ENCODE results near the gene PAOX.

PAOX gene

DNA sequence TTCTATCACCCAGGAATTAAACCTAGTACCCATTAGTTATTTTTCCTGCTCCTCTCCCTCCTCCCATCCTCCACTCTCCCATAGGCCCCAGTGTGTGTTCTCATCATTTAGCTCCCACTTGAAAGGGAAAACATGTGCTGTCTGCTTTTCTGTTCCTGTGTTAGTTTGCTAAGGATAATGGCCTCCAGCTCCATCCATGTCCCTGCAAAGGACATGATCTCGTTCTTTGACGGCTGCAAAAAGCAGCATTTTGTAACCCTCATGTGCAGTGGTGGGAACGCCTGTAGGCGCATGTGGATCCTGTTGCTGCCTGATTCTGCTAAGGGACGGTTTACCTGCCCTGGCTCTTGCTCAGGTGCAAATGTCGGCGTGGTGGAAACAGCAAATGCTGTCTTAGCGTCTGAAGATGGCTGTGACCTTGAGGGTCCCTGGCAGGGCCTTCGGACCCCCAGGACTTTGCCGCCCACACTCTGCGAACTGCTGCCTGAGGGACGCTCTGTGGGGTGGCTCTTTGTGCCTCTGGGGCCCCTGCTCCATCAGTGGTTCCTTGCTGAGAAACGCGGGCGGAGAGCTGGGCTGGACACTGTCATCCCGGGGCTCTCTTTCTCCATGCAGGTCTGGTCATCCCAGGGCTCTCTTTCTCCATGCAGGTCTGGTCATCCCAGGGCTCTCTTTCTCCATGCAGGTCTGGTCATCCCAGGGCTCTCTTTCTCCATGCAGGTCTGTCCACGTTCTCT lies 9.3 kb downstream of the PAOX start:
- no peak for DNase-seq

DNA sequence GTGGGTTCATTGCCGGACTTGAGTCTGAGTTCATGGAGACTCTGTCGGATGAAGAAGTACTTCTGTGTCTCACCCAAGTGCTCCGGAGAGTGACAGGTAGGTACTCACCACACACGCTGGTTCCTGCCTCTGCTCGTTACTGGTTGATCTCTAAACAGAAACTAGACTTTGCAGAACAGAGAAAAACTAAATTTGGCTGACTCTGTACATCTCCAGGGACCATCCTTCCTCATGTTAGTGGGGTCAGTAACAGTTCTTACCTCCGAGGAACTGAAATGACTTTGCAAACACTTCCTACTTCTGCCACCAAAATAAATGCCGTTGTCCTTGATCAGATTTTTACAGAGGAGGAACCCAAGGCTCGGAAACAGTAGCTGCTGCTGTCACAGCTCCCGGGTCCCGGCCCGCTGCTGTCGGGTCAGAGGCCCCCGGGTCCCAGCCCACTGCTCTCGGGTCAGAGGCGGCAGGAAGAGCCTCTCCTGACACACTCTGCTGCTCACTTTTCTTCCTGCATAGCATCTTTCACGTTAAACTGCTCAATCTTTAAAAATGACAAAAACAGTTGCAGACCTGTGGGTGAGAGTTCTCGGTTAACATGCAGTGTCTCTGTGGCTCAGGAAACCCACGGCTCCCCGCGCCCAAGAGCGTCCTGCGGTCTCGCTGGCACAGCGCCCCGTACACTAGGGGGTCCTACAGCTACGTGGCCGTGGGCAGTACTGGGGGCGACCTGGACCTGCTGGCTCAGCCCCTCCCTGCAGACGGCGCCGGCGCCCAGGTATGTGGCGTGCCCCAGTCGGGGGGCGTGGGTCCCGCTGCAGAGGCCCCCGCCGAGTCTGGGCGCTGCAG lies 10.1 kb downstream of the PAOX start:
- peak in 1 of 2 donors; percentile 36 for DNase-seq

DNA sequence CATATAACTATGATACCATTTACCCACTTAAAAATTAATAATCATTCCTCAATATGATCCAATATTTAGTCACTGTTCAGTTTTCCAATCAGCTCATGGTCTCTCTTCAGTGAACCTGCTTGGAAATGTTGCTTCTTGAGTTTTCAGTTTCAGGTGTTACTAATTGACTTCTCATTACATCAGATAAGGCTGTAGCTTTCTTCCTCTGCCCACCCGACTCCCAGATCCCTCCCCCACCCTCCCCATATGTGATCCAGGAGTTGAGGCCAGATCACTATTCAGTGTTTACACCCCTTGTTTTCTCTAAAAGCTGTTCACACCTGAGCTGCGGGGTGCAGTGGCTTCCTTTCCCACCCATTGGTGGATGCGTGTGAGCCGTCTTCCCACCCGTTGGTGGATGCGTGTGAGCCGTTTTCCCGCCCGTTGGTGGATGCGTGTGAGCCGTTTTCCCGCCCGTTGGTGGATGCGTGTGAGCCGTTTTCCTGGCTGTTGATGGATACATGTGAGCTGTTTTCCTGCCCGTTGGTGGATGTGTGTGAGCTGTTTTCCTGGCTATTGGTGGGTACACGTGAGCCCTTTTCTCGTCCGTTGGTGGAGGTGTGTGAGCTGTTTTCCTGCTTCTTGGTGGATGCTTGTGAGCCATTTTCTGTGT lies 11.7 kb downstream of the PAOX start:
- DNase-seq, result no peak

DNA sequence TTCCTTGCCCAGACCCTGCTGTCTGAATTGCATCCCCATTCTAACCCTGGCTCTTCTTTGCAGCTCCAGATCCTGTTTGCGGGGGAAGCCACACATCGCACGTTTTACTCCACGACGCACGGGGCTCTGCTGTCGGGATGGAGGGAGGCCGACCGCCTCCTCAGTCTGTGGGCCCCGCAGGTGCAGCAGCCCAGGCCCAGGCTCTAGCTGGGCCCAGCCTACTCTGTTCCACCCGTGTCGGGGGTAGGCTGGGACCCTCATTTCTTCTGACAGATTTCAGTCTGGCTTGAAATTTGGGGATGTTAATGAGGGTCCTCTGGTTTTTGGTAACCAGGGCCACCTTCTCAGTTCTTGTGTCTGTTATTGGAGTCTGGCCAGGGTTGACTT lies 12.2 kb downstream of the PAOX start:
- DNase-seq, result no peak

DNA sequence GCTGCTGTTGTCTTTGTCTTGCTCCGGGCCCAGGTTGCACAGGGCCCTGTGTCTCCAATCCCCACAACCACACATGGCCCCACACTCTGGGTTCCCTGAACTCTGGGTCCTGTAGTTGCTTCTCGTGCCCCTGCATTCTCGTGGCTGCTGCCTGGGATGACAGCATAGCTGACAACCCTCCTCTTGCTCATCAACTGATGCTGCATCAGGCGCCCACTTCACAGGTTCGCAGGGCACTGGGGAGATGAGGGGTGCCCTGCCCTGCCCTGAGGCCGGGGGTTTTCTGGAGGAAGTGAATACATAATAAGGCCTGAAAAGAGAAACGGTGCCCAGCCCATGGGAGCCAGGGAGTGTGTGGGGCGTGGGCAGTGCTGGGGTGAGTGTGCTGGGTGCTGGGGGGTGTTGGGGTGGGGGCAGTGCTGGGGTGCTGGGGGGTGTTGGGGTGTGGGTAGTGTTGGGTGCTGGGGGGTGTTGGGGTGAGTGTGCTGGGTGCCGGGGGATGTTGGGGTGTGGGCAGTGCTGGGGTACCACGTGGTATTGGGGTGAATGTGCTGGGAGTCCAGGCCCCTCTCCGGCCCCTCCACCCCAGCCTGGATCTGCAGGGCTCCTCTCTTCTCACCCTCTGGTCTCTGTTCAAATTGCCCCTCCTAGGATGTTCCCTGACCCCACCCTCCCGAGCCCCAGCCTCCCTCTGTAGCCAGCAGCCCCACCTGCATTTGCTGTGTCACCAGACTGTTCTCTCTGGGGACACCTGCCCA lies 12.9 kb downstream of the PAOX start:
- no peak for DNase-seq

DNA sequence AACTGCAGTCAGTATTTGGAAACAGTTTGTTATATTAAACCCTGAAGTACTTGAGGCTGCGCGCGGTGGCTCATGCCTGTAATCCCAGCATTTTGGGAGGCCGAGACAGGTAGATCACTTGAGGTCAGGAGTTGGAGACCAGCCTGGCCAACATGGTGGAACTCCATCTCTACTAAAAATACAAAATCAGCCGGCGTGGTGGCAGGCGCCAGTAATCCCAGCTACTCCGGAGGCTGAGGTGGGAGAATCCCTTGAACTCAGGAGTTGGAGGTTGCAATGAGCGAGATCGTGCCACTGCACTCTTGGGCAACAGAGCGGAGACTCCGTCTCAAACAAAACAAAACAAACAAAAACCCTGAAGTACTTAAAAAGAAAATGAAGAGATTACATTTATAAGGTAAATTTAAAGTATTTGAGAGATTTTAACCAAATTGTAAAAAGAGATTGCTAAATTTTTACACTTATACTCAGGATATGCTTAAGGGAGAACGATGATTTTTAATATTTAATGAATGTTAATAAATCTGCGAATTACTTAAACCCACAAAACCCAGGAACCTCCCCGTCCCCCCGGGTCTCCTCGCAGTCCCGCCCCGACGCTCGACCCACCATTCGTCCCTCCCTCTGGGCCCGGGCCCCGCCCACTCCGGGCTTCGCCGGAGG lies 14.5 kb downstream of the PAOX start:
- peak in 1 of 2 donors; percentile 93 for DNase-seq

DNA sequence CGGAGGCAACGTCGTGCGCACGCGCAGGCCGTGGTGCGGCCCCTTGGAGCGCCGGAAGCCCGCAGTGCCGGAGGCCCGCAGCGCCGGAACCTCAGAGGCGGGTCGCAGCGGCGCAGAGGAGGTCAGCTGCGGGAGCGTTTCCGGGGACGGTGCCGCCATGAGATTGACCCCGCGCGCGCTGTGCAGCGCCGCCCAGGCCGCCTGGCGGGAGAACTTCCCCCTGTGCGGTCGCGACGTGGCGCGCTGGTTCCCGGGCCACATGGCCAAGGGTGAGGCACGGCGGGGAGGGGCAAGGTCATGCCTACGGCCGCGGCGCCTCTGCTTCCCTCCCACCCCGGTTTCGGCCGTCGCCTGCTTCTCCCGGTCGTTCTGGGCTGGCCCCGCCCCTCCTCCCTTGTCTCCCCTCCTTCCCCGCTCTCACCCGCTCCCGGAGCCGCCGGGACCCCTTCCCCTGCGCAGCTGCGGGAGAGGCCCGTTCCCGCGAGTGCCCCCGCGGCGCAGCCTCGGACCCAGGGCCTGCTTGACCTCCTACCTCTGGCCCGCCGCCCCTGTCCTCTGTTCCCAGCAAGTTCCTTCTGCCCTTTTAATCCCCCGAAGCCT lies 15.1 kb downstream of the PAOX start, which contains the start of gene MTG1:
MTG1 (plus strand) TSS at position 94 of the 600 bp plus-strand sequence; CDS start at position 158, 64 bp downstream.
- DNase-seq, result peak in 1 of 2 donors; percentile 92

DNA sequence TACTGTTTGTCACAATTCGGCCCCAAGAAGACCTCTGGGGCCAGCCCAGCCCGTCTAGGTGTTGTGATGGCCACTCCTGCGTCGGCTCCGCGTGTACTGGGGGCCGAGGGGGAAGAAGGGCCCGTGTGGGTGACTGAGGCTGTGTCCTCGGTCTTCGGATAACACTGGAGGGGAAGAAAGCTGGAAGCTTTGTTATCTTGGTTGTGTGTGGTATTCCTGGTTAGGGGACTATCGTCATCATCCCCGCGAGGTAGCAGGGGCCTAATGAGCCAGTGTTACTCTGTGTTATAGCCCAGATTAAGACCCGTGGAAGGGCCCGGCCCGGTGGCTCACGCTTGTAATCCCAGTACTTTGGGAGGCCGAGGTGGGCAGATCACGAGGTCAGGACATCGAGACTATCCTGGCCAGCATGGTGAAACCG lies 15.7 kb downstream of the PAOX start:
- no peak for DNase-seq

DNA sequence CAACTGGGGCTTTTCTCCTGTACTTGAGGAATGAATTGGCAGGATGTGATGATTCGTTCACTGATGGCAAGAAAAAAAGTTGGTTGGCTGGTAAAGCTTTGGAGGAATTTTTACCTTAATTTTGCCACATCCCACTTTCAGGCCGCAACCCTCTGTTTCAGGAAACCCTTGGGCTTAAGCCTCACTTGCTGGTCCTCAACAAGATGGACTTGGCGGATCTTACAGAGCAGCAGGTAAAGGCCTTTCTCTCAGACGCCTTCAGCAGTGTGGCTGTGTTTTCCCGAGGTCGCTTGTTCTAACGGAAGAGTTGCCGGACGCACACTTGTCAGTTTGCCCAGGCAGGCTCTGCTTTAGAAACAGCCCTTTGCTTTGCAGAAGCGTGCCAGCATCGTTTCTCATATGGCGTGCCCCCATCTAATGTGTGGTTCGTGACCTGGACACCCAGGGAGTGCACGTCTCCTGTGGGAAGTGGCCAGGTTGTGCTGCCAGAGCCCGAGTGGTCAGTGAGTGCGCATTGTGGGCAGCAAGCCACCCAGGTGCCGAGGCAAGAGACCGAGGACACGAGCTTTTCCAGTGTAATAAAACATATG lies 17.1 kb downstream of the PAOX start:
- no peak for DNase-seq

DNA sequence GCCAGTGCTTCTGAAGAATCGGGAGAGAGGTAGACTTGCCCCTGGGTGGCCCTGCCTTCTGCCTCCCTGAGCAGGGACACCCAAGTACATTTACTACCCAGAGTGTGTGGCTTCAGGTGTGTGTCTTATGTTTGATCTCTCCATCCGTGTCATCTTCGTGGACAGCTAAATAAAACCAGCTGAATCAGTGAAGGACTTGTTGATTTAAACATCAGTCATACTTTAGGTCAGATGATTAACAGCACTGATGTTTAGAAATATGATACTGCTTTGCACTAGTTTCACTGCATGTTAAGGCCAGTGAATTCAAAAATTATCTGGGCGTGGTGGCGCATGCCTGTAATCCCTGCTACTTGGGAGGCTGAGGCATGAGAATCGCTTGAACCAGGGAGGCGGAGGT lies 18.9 kb downstream of the PAOX start:
- DNase-seq, result no peak

DNA sequence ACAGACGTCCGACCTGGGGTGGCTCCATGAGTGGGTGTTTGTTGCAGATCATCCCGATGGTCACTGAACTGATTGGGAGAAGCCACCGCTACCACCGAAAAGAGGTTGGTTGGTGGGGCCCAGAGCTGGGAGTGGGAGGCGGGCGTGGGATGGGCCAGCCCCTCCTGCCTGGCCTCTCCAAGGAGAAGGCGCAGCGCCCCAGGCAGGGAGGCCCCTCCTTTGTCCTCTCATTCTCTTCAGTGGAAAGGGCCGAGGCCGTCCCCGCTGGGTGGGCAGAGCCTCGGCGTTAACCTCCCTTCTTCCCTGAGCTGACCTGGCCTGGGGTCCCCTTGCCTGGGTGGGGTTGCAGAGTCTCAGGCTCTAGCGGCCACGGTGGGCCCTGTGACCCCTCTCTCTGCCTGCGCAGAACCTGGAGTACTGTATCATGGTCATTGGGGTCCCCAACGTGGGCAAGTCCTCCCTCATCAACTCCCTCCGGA lies 20.1 kb downstream of the PAOX start:
- no peak for DNase-seq

DNA sequence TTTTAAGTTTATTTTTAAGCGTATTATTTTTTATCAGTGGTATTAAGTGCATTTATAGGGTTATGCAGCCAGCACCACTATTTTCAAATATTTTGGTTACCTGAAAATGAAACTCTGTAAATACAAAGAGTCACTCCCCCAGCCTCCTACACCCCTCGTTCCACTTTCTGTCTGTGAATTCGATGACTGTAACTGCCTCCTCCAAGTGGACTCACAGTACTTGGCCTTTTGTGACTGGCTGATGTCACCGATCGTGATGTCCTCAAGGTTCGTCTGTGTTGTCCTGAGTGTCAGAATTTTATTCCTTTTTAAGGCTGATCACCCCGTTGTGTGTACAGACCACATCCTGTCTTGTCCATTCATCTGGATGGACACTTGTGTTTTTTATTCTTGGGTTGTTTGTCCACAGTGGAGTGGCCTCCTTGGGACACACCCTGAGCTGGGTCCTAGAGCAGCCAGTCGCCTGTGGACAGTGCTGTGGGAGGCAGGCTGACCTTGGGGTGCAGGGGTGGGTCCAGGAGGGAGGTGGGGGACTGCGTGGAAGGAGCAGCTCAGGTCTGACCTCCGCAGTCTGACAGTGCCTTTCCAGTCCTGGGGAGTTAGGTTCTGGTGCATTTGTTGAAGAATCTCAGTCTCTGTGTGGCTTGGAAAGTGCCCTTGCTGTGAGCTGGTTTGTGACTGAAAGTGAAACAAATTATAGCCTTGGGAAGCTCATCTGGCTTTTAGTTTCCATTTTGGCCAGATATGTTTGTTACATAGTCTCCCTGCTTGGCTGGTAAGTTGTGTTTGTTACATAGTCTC lies 21.8 kb downstream of the PAOX start:
- no peak for DNase-seq

DNA sequence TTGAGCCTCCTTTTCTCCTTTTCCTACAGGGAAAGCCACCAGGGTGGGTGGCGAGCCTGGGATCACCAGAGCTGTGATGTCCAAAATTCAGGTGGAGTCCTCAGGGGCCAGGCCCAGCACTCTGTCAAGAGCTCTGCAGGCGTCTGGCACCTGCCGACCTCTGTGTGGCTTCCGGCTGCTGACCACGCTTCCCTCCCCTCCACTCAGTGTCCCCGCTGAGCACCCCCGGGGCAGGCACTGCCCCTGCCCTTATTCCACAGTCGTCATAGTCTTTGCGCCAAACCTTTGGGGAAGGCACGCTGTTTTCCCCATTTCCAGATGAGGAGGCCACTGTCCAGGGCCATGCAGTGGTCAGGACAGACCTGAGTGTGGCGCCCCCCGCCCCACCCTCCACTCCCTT lies 22.4 kb downstream of the PAOX start:
- DNase-seq, result no peak

DNA sequence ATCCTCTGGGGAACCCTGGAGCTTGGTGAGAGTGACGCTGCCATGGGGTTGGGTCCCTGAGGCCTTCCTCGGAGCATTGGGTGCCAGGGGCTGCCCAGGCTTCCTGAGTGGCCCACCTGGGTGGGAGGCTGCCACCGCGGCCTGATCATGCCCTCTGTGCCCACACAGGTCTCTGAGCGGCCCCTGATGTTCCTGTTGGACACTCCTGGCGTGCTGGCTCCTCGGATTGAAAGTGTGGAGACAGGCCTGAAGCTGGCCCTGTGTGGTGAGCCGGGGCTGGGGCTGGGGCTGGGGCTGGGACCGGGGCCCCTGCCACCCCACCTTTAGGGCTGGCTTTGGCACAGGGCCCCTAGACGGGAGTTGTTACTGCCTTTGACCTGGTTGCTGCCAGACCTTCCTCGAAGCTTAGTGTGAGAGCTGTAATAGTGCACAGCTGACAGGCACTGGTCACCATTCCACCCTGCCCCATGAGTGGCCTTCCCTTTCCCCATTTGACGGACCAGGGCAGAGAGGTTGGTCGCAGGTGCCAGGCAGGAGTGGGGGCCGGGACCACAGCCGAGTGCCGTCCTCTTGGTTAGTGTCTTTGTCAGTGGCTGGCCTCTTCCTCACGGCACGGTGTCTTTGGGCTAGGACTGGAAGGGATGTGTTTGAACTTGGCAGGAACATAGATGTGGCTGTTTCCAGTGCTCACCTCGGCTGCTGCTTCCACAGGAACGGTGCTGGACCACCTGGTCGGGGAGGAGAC lies 23.1 kb downstream of the PAOX start:
- no peak for DNase-seq

DNA sequence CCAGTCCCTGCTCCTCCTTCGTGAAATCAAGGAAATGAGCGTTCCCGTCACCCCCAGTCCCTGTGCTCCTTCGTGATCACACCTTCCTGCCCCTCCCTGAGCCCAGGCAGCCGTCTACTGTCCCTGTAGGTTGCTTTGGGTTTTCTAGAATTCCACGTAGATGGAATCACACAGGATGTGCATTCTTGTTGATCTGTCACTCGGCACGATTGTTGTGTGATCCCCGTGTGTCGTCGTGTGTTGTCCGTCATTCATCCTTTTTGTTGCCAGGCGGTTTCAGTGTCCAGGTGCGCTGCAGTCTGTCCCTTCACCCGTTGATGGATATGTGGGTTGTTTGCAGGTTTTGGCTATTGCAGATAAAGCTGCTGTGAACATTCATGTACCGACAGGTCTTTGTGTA lies 24.3 kb downstream of the PAOX start:
- no peak for DNase-seq

DNA sequence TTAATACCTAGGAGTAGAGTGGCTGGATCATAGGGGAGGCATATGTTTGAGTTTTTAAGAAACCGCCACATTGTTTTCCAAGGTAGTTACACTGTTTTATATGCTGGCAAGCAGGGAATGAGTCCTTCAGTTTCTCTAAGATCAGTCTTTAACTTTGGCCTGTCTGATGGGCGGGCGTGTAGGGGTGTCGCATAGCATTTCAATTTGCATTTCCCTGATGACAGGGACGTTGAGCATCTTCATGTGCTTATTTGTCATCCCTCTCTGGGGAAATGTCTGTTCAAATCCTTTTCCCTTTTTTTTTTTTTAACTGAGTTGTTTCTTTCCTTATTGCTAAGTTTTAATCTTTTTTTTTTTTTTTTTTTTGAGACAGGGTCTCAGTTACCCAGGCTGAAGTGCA lies 24.7 kb downstream of the PAOX start:
- no peak for DNase-seq

DNA sequence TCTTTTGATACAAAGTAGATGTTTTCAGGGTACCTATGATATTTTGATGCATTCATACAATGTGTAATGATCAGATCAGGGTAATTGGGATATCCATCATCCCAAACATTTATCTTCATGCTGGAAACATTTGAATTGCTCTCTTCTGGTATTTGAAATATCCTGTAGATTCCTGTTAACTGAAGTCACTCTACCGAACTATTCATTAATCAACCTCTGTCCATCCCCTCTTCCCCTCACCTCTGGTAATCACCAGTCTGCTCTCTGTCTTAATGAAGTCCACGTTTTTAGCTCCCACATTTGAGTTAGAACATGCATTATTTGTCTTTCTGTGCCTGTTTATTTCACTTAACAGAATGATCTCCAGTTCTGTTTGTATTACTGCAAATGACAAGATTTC lies 26.2 kb downstream of the PAOX start:
- no peak for DNase-seq

DNA sequence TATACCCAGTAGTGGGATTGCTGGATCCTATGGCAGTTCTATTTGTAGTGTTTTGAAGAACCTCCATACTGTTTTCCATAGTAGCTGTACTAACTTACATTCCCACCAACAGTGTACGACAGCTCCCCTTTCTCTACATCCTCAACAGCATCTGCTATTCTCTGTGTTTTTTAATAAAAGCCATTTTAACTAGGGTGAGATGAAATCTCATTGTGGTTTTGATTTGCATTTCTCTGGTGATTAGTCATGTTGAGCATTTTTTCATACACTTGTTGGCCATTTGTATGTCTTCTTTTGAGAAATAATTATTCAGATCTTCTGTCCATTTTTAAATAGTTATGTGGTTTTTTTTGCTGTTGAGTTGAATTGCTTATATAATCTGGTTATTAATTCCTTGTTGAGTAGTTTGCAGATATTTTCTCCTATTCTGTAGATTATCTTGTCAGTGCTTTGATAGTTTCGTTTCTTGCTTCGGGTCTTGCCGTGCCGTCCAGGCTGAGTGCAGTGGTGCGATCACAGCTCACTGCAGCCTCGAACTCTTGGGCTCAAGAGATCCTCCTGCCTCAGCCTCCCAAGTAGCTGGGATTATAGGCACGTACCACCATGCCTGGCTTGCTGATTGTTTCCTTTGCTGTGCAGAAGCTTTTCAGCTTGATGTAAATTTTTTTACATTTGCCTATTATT lies 26.9 kb downstream of the PAOX start:
- DNase-seq, result no peak

Measured in activated CD4-positive, alpha-beta T cell treated with anti-CD3 and anti-CD28 coated beads for 4 hours (primary cell).